ENCODE measurements around the gene GOLGA6D.
"Not testable (repeated sequence)": the region's sequence is repeated elsewhere in the genome, so short reads cannot be mapped to it uniquely, and the experiment has no call there.

Gene GOLGA6D

GRCh38 chr15:75237316-75237982 is 45.2 kb upstream of the GOLGA6D start:
- Mint-ChIP-seq H3K27me3 (ENCODE audit: low read depth) (peaks cover 20% of the 10 kb centered on the region), H3K27ac (no peak overlapping the region), H3K4me1 (no peaks in the 10 kb centered on the region), H3K36me3 (ENCODE audit: low read depth) (no peaks in the 10 kb centered on the region), H3K4me3 (no peak overlapping the region), H3K9me3 (no peaks in the 10 kb centered on the region)
- TF ChIP-seq CTCF (IDR thresholded peaks at IDR 0.05; ENCODE audit: unreplicated experiment in 3 of 3) = no peak

GRCh38 chr15:75238150-75238549 is 44.5 kb upstream of the GOLGA6D start:
- H3K36me3 Mint-ChIP-seq (ENCODE audit: low read depth) = no peaks in the 10 kb centered on the region
- H3K9me3 Mint-ChIP-seq = no peaks in the 10 kb centered on the region
- no peak overlapping the region for H3K27ac Mint-ChIP-seq
- H3K4me1 Mint-ChIP-seq = no peaks in the 10 kb centered on the region
- peaks cover 20% of the 10 kb centered on the region for H3K27me3 Mint-ChIP-seq (ENCODE audit: low read depth)
- H3K4me3 Mint-ChIP-seq = no peak overlapping the region
- no peak for TF ChIP-seq CTCF (IDR thresholded peaks at IDR 0.05; ENCODE audit: unreplicated experiment in 3 of 3)

- H3K27ac Mint-ChIP-seq, H3K9me3 Mint-ChIP-seq, H3K4me1 Mint-ChIP-seq: not testable (repeated sequence)
These were observed 36.9 kb upstream of the GOLGA6D start for GRCh38 chr15:75245741-75246140.

GRCh38 chr15:75248991-75249390 is 33.6 kb upstream of the GOLGA6D start:
- H3K27me3 Mint-ChIP-seq (ENCODE audit: low read depth) = peaks cover 42% of the 10 kb centered on the region
- H3K4me1 Mint-ChIP-seq; H3K36me3 Mint-ChIP-seq (ENCODE audit: low read depth); H3K27ac Mint-ChIP-seq; H3K9me3 Mint-ChIP-seq; H3K4me3 Mint-ChIP-seq: not testable (repeated sequence)

More at GRCh38 chr15:75245741-75246140, 36.9 kb upstream of the GOLGA6D start:
- not testable (repeated sequence) for H3K36me3 Mint-ChIP-seq (ENCODE audit: low read depth); H3K4me3 Mint-ChIP-seq
- H3K27me3 Mint-ChIP-seq (ENCODE audit: low read depth) = peaks cover 31% of the 10 kb centered on the region

GRCh38 chr15:75249726-75250125 is 32.9 kb upstream of the GOLGA6D start:
- no peaks in the 10 kb centered on the region for H3K4me1 Mint-ChIP-seq
- H3K36me3 Mint-ChIP-seq (ENCODE audit: low read depth) = no peaks in the 10 kb centered on the region
- no peaks in the 10 kb centered on the region for H3K9me3 Mint-ChIP-seq
- no peak for TF ChIP-seq CTCF (IDR thresholded peaks at IDR 0.05; ENCODE audit: unreplicated experiment in 3 of 3)
- no peak overlapping the region for H3K27ac Mint-ChIP-seq
- H3K27me3 Mint-ChIP-seq (ENCODE audit: low read depth) = peaks cover 42% of the 10 kb centered on the region
- no peak overlapping the region for H3K4me3 Mint-ChIP-seq

- not testable (repeated sequence) for H3K4me3 Mint-ChIP-seq; H3K9me3 Mint-ChIP-seq; H3K36me3 Mint-ChIP-seq (ENCODE audit: low read depth); H3K4me1 Mint-ChIP-seq; H3K27ac Mint-ChIP-seq
- H3K27me3 Mint-ChIP-seq (ENCODE audit: low read depth) = peaks cover 42% of the 10 kb centered on the region
These were observed 31.3 kb upstream of the GOLGA6D start for GRCh38 chr15:75251343-75251742.

- H3K27me3 Mint-ChIP-seq (ENCODE audit: low read depth) = peaks cover 40% of the 10 kb centered on the region
- not testable (repeated sequence) for H3K27ac Mint-ChIP-seq; H3K4me3 Mint-ChIP-seq; H3K9me3 Mint-ChIP-seq; H3K4me1 Mint-ChIP-seq; H3K36me3 Mint-ChIP-seq (ENCODE audit: low read depth)
These were observed 30.4 kb upstream of the GOLGA6D start for GRCh38 chr15:75252285-75252684.

GRCh38 chr15:75258034-75258433 is 24.6 kb upstream of the GOLGA6D start, which contains the start of gene GOLGA6C:
GOLGA6C (plus strand) TSS chr15:75258334; CDS start chr15:75258599, 265 bp downstream.
- H3K4me1 Mint-ChIP-seq; H3K27ac Mint-ChIP-seq; H3K4me3 Mint-ChIP-seq; H3K27me3 Mint-ChIP-seq (ENCODE audit: low read depth); H3K9me3 Mint-ChIP-seq; H3K36me3 Mint-ChIP-seq (ENCODE audit: low read depth): not testable (repeated sequence)

- H3K27ac Mint-ChIP-seq; H3K4me1 Mint-ChIP-seq; H3K36me3 Mint-ChIP-seq (ENCODE audit: low read depth); H3K9me3 Mint-ChIP-seq; H3K27me3 Mint-ChIP-seq (ENCODE audit: low read depth); H3K4me3 Mint-ChIP-seq: not testable (repeated sequence)
These were observed 23.9 kb upstream of the GOLGA6D start for GRCh38 chr15:75258620-75259343.

- not testable (repeated sequence) for H3K36me3 Mint-ChIP-seq (ENCODE audit: low read depth); H3K27me3 Mint-ChIP-seq (ENCODE audit: low read depth); H3K4me1 Mint-ChIP-seq; H3K4me3 Mint-ChIP-seq; H3K27ac Mint-ChIP-seq; H3K9me3 Mint-ChIP-seq
These were observed 22.8 kb upstream of the GOLGA6D start for GRCh38 chr15:75259873-75260272.

- H3K27me3 Mint-ChIP-seq (ENCODE audit: low read depth); H3K4me3 Mint-ChIP-seq; H3K9me3 Mint-ChIP-seq; H3K36me3 Mint-ChIP-seq (ENCODE audit: low read depth); H3K4me1 Mint-ChIP-seq; H3K27ac Mint-ChIP-seq: not testable (repeated sequence)
These were observed 8.8 kb upstream of the GOLGA6D start for GRCh38 chr15:75273751-75274359.
